GM12873 (cell line): ENCODE measurements around the gene ZHX3.

Experiments
- TF ChIP-seq, protein P1 (sequence below): IDR thresholded peaks from 2 replicates; pipeline ENCODE4 v1.5.1; 2012; ENCODE audit warnings: low read depth, mild to moderate bottlenecking, moderate library complexity, low read length, control low read depth; ENCODE audit not compliant: insufficient read depth; ENCODE audit errors: missing control alignments

ZHX3 gene

DNA sequence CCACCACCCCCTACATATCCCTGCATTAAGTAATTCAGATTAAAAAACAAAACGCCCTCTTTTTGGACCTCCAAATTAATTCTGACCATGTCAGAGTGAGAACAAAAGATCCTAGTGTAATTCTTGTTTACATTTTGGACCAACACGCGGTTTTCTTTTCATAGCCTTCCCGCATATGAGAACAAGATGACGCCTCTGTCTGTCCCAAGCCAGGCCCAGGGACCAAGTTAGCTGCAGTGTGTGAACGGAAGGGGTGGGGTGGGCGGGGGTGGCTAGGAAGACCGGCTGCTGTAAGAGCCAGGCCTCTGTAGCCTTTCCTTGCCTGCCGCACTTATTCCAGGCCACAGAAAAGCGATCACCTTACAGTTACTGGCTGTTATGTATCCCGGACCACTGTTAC lies 112.2 kb downstream of the ZHX3 start:
- TF ChIP-seq, protein P1, sequence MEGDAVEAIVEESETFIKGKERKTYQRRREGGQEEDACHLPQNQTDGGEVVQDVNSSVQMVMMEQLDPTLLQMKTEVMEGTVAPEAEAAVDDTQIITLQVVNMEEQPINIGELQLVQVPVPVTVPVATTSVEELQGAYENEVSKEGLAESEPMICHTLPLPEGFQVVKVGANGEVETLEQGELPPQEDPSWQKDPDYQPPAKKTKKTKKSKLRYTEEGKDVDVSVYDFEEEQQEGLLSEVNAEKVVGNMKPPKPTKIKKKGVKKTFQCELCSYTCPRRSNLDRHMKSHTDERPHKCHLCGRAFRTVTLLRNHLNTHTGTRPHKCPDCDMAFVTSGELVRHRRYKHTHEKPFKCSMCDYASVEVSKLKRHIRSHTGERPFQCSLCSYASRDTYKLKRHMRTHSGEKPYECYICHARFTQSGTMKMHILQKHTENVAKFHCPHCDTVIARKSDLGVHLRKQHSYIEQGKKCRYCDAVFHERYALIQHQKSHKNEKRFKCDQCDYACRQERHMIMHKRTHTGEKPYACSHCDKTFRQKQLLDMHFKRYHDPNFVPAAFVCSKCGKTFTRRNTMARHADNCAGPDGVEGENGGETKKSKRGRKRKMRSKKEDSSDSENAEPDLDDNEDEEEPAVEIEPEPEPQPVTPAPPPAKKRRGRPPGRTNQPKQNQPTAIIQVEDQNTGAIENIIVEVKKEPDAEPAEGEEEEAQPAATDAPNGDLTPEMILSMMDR: no peak

DNA sequence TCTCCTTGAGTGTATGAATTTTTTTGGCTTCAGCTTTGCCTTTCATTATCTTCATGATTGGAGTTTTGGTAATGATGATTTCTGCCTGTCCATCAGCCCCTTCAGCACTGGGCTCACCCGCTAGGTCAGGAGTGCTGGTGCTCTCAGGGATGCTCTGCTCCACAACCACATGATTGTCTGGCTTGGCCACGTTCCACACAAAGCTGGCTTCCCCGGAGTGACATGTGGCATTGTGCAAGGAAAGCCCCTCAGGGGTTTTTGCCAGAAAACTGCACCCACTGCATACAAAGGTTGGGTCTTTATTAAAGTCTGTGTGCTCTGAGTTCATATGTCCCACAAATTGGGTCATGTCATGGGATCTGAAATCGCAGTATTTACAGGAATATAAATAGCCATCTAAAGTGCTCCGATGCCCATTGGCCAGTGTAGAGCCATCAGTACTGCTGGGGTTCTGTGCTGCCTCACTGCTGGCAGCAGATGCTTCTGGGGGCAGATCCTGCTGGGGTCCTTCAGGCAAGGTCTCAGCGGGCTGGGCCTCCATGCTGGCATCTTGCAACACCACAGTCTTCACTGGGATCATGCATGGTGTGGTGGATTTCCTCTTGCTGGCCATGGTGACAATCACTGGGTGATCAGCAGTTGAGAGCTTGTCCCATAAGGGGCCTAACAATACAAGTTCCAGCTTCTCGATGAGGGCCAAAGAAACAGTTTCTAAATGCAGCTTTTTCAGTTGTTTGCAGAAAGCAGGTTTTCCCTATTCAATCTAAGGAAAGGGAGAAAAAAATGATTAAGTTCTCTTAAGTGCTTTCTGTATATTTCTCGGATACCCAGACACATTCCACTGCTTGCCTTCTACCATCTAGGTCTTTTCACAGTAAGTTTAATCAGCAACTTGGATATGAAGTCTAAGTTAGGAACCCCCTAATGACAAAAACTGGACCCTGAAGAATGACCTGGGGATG lies 112.9 kb downstream of the ZHX3 start:
- TF ChIP-seq, protein P1: no peak

DNA sequence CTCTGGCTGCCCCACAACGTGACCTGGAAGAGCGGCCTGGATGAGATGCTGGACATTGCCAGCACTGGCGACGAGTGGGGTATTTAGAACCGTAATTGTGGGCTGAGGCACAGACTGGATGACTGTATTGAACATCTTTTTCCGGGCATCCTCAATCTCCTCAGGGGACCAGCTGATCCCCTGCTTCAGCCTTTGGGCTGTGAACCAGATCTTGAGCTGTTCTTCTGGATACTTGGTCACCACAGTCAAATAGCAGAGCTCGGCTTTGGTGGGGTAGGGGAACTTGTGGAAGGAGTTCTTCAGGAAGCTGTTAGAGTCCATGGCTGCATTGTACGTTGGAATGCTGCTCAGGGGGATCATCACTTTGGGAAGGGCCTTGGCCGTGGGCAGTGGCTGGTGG lies 113.9 kb downstream of the ZHX3 start:
- TF ChIP-seq, protein P1: no peak

DNA sequence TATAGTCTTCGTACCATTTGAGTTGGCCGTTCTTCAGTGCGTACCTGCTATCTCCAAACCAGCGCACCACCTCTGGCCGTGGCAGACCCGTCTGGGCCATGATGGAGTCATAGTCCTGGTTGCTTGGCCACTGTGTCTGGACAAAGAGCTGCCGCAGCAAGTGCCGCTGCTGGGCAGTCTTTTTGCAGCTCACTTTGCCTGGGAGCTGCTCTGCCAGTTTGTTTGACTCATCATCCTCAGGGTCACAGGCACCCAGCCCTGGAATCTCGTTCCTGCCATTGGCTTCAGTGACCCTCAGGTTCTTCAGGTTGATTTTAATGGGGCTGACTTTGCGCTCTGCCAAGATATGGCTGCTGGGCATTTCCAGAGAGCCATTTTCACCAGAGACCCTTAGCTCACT lies 115.1 kb downstream of the ZHX3 start:
- TF ChIP-seq, protein P1: no peak

DNA sequence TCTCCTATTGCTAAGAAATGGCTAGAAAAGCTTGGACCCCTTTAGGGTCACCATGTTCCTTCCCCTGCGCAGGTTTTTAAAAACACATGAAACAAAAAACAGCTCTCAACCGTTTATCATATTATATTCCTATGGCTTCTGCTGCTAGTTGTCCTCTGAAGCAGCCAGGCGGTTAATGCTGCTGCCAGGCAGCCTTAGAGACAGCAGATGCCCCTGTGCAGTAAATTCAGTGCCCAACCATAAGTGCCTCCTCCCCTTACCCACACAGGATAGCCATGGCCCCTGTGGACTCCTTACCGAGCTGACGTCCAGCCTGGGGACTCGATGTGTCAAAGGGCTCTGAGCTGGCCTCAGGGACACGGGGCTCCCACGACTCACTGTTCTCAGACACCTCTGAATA lies 115.8 kb downstream of the ZHX3 start:
- TF ChIP-seq, protein P1: no peak

DNA sequence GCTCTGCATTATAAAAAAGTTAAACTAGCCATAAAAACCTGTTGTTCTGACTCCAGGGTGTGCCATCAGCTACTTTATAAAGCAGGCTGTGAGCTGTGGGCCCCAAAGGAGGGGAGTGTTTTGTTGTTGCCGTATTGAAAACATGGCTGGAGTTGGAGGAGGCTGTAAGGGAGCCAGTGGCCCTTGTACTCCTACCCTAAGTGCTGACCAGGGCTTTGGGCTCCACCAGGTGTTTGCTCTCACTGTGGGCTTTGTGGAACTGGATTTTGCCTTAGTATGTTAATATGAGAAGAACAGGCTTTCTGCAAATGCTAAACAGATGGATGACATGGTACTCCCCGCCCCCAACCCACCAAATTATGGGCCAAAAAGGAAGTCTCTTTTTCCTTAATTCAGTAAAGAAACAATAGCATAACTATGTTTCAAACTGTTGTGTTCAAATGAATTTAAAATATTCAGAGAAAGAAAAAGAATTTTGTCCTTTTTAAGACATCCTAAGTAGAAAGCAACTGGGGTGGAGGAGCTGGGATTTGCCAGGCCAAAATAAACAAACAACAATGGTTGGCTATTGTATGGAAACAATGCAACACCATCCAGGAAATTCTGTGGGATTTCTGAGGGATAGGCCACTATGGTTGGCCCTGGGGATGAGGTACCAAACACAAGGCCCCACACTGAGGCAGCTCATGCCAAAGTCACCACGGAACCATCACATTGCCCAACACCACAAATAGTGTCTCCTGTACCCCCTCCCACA lies 116.9 kb downstream of the ZHX3 start:
- TF ChIP-seq, protein P1: no peak

DNA sequence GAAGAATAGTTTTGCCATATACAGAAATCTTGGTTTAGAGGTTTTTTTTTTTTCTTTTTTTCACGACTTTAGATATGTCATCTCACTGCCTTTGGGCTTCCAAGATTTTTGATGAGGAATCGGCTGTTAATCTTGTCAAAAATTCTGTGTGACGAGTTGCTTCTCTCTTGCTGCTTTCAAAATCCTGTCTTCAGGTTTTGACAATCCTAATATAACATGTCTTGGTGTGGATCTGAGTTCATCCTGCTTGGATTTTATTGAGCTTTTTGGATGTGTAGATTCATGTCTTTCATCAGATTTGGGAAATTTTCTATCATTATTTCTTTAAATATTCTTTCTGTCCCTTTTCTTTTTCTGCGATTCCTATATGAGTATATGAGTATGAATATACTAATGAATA lies 119.1 kb downstream of the ZHX3 start:
- TF ChIP-seq, protein P1: no peak
